Trophoblast cell (in vitro differentiated cells and primary cell): Measurements from ENCODE around the gene CARD10.

ENCODE experiments used
- DNase-seq, 2 donors: peaks; one replicate each; pipeline ENCODE4 v3.0.0-alpha.2; 2016
- H2AFZ ChIP-seq: 2 replicates; pipeline ENCODE4 v1.6.1; 2013; ENCODE audit warnings: low read length, moderate library complexity, mild to moderate bottlenecking; ENCODE audit not compliant: insufficient read depth, poor library complexity
- H2AK5ac ChIP-seq: 2 replicates; pipeline ENCODE4 v1.6.1; 2013; ENCODE audit warnings: mild to moderate bottlenecking, low read length
- H2BK120ac ChIP-seq: 2 replicates; pipeline ENCODE4 v1.6.1; 2013; ENCODE audit warnings: low read length, mild to moderate bottlenecking, moderate library complexity; ENCODE audit not compliant: insufficient read depth, poor library complexity
- H2BK12ac ChIP-seq: 2 replicates; pipeline ENCODE4 v1.6.1; 2013; ENCODE audit warnings: mild to moderate bottlenecking, low read length, moderate library complexity
- H2BK5ac ChIP-seq: 2 replicates; pipeline ENCODE4 v1.6.1; 2013; ENCODE audit warnings: low read length, low read depth, moderate library complexity, mild to moderate bottlenecking; ENCODE audit not compliant: poor library complexity
- H3K14ac ChIP-seq: 2 replicates; pipeline ENCODE4 v1.6.1; 2013; ENCODE audit warnings: mild to moderate bottlenecking, low read length
- H3K18ac ChIP-seq: 2 replicates; pipeline ENCODE4 v1.6.1; 2013; ENCODE audit warnings: mild to moderate bottlenecking, low read length
- H3K23ac ChIP-seq: 2 replicates; pipeline ENCODE4 v1.6.1; 2013; ENCODE audit warnings: low read length
- H3K27ac ChIP-seq: 2 replicates; pipeline ENCODE4 v1.5.1; 2013; ENCODE audit warnings: low read depth, mild to moderate bottlenecking, inconsistent platforms, low read length, moderate library complexity
- H3K27me3 ChIP-seq: 2 replicates; pipeline ENCODE4 v1.6.1; 2013; ENCODE audit warnings: inconsistent platforms, mild to moderate bottlenecking, low read length, moderate library complexity; ENCODE audit not compliant: insufficient read depth
- H3K36me3 ChIP-seq, 2 experiments: 1 replicate in 1 of 2; 2 replicates in 1 of 2; pipeline ENCODE4 v1.6.1; 2013; ENCODE audit warnings: low read length in 2 of 2, mild to moderate bottlenecking in 2 of 2, moderate library complexity in 1 of 2; ENCODE audit not compliant: insufficient read depth in 2 of 2, control insufficient read depth in 1 of 2
- H3K4ac ChIP-seq: 2 replicates; pipeline ENCODE4 v1.6.1; 2013; ENCODE audit warnings: low read depth, mild to moderate bottlenecking, low read length, moderate library complexity
- H3K4me1 ChIP-seq, 2 experiments: 1 replicate in 1 of 2; 2 replicates in 1 of 2; pipeline ENCODE4 v1.6.1; 2013; ENCODE audit warnings: low read length in 2 of 2, mild to moderate bottlenecking in 2 of 2, moderate library complexity in 1 of 2; ENCODE audit not compliant: insufficient read depth in 2 of 2, control insufficient read depth in 1 of 2
- H3K4me2 ChIP-seq: 2 replicates; pipeline ENCODE4 v1.6.1; 2013; ENCODE audit warnings: inconsistent platforms, mild to moderate bottlenecking, low read length, moderate library complexity
- H3K4me3 ChIP-seq: 2 replicates; pipeline ENCODE4 v1.5.1; 2013; ENCODE audit warnings: mild to moderate bottlenecking, low read depth, low read length, inconsistent platforms
- H3K79me1 ChIP-seq: one replicate; pipeline ENCODE4 v1.6.1; 2013; ENCODE audit warnings: low read length
- H3K79me2 ChIP-seq: 2 replicates; pipeline ENCODE4 v1.6.1; 2013; ENCODE audit warnings: low read length, mild to moderate bottlenecking; ENCODE audit not compliant: control insufficient read depth, insufficient read depth, poor library complexity
- H3K9ac ChIP-seq: 2 replicates; pipeline ENCODE4 v1.6.1; 2013; ENCODE audit warnings: mild to moderate bottlenecking, low read length
- H3K9me3 ChIP-seq: 2 replicates; pipeline ENCODE4 v1.6.1; 2013; ENCODE audit warnings: low read depth, mild to moderate bottlenecking, control low read depth, inconsistent platforms, low read length; ENCODE audit not compliant: insufficient read depth
- H4K12ac ChIP-seq: 2 replicates; pipeline ENCODE4 v1.6.1; 2013; ENCODE audit warnings: low read depth, mild to moderate bottlenecking, low read length, moderate library complexity
- H4K8ac ChIP-seq: 2 replicates; pipeline ENCODE4 v1.6.1; 2013; ENCODE audit warnings: low read depth, mild to moderate bottlenecking, low read length, moderate library complexity
- H4K91ac ChIP-seq: one replicate; pipeline ENCODE4 v1.6.1; 2013; ENCODE audit warnings: low read depth, mild to moderate bottlenecking, low read length, moderate library complexity
- WGBS: extraction: QIAGEN DNeasy Blood & Tissue Kit; methylation state at CpG from one replicate; pipeline ENCODE4 v1.1.7; 2013; ENCODE audit warnings: missing lambda C conversion rate; ENCODE audit not compliant: insufficient read length, insufficient coverage; ENCODE audit errors: extremely low coverage; 5-methylcytosine and 5-hydroxymethylcytosine counted together

Gene CARD10

GRCh38 chr22:37454857-37455686 lies 64.1 kb downstream of the CARD10 start:
- Histone ChIP-seq H3K18ac (no peak overlapping the region), H3K27me3 (no peaks in the 10 kb centered on the region), H3K14ac (no peak overlapping the region), H3K4ac (no peak overlapping the region), H2BK120ac (no peak overlapping the region), H2BK5ac (no peak overlapping the region), H4K12ac (no peak overlapping the region), H2BK12ac (no peak overlapping the region), H3K79me1 (no peaks in the 10 kb centered on the region), H3K36me3 (no peaks in the 10 kb centered on the region), H3K9me3 (no peaks in the 10 kb centered on the region), H3K4me3 (no peak overlapping the region), H3K79me2 (no peaks in the 10 kb centered on the region), H2AFZ (no peak overlapping the region), H3K23ac (no peak overlapping the region), H2AK5ac (no peak overlapping the region), H4K8ac (no peak overlapping the region), H4K91ac (no peak overlapping the region), H3K27ac (no peak overlapping the region), H3K4me2 (no peak overlapping the region), H3K4me1 (no peaks in the 10 kb centered on the region), H3K9ac (no peak overlapping the region)
- no CpG with 5 or more reads among the region's 21 CpGs for WGBS
- peak; percentile 44 to 71 for DNase-seq

- no peak overlapping the region for H4K12ac ChIP-seq
- H3K4me1 ChIP-seq = no peaks in the 10 kb centered on the region
- H3K18ac ChIP-seq = no peak overlapping the region
- H3K4me3 ChIP-seq = no peak overlapping the region
- H2AFZ ChIP-seq = no peak overlapping the region
- no peak overlapping the region for H3K27ac ChIP-seq
- no CpG with 5 or more reads among the region's 7 CpGs for WGBS
- no peaks in the 10 kb centered on the region for H3K27me3 ChIP-seq
- H2BK5ac ChIP-seq = no peak overlapping the region
- H4K91ac ChIP-seq = no peak overlapping the region
- H3K4me2 ChIP-seq = no peak overlapping the region
- no peak overlapping the region for H3K23ac ChIP-seq
- H3K79me2 ChIP-seq = no peaks in the 10 kb centered on the region
- no peaks in the 10 kb centered on the region for H3K79me1 ChIP-seq
- H3K36me3 ChIP-seq = no peaks in the 10 kb centered on the region
- no peak for DNase-seq
- H3K14ac ChIP-seq = no peak overlapping the region
- H3K9ac ChIP-seq = no peak overlapping the region
- H3K9me3 ChIP-seq = no peaks in the 10 kb centered on the region
- H2BK120ac ChIP-seq = no peak overlapping the region
- H3K4ac ChIP-seq = no peak overlapping the region
- no peak overlapping the region for H2AK5ac ChIP-seq
- no peak overlapping the region for H2BK12ac ChIP-seq
- no peak overlapping the region for H4K8ac ChIP-seq
Observed at GRCh38 chr22:37453696-37454095, 65.5 kb downstream of the CARD10 start.

- Histone ChIP-seq H3K79me1 (no peaks in the 10 kb centered on the region), H4K91ac (no peak overlapping the region), H3K36me3 (no peaks in the 10 kb centered on the region), H3K9ac (no peak overlapping the region), H3K27me3 (no peaks in the 10 kb centered on the region), H3K14ac (no peak overlapping the region), H3K27ac (no peak overlapping the region), H3K4me2 (no peak overlapping the region), H2BK12ac (no peak overlapping the region), H3K18ac (no peak overlapping the region), H3K9me3 (no peaks in the 10 kb centered on the region), H4K12ac (no peak overlapping the region), H2BK120ac (no peak overlapping the region), H3K79me2 (no peaks in the 10 kb centered on the region), H3K23ac (no peak overlapping the region), H2BK5ac (no peak overlapping the region), H2AFZ (no peak overlapping the region), H2AK5ac (no peak overlapping the region), H3K4me3 (no peak overlapping the region), H3K4ac (no peak overlapping the region), H4K8ac (no peak overlapping the region), H3K4me1 (no peaks in the 10 kb centered on the region)
- DNase-seq = no peak
- WGBS = no CpG with 5 or more reads among the region's 1 CpG
Observed at GRCh38 chr22:37451218-37451617, 68.0 kb downstream of the CARD10 start.

- Histone ChIP-seq H3K4ac (no peak overlapping the region), H2AK5ac (no peak overlapping the region), H3K27ac (no peak overlapping the region), H3K14ac (no peak overlapping the region), H2BK5ac (no peak overlapping the region), H3K27me3 (no peaks in the 10 kb centered on the region), H2BK12ac (no peak overlapping the region), H3K4me3 (no peak overlapping the region), H3K79me2 (no peaks in the 10 kb centered on the region), H4K91ac (no peak overlapping the region), H2BK120ac (no peak overlapping the region), H3K23ac (no peak overlapping the region), H4K8ac (no peak overlapping the region), H3K9me3 (no peaks in the 10 kb centered on the region), H3K9ac (no peak overlapping the region), H3K18ac (no peak overlapping the region), H3K36me3 (no peaks in the 10 kb centered on the region), H2AFZ (no peak overlapping the region), H3K4me1 (no peaks in the 10 kb centered on the region), H4K12ac (no peak overlapping the region), H3K4me2 (no peak overlapping the region), H3K79me1 (no peaks in the 10 kb centered on the region)
- no CpG with 5 or more reads among the region's 15 CpGs for WGBS
- no peak for DNase-seq
Observed at GRCh38 chr22:37449331-37450001, 69.7 kb downstream of the CARD10 start.
